Endothelial cell of umbilical vein (primary cell): ENCODE results near the gene ERFL.

Source experiments
- EZH2 ChIP-seq: IDR thresholded peaks from 2 replicates; pipeline ENCODE4 v1.6.1; 2012; ENCODE audit warnings: borderline replicate concordance, low read depth, mild to moderate bottlenecking, moderate library complexity, low read length, inconsistent platforms; ENCODE audit not compliant: severe bottlenecking
- JUN ChIP-seq: IDR thresholded peaks from 2 replicates; pipeline ENCODE4 v1.6.1; 2011; ENCODE audit warnings: borderline replicate concordance, low read depth; ENCODE audit not compliant: insufficient read length, insufficient read depth
- MAX ChIP-seq: IDR thresholded peaks from 2 replicates; pipeline ENCODE4 v1.6.1; 2011; ENCODE audit not compliant: insufficient read depth, insufficient read length
- POLR2A ChIP-seq: IDR thresholded peaks from 2 replicates; pipeline ENCODE4 v1.6.1; 2012; ENCODE audit warnings: low read depth, mild to moderate bottlenecking, control low read depth, low read length
- POLR2AphosphoS5 ChIP-seq: IDR thresholded peaks from 2 replicates; pipeline ENCODE4 v1.6.1; 2012; ENCODE audit warnings: low read depth, mild to moderate bottlenecking, control low read depth, low read length, moderate library complexity; ENCODE audit not compliant: insufficient read depth
- TF ChIP-seq, protein P1 (sequence below), 2 donors: IDR thresholded peaks; 1 replicate in 1 of 2; 2 replicates in 1 of 2; pipeline ENCODE4 v1.5.1; 2011; ENCODE audit warnings: low read length in 2 of 2, mild to moderate bottlenecking in 2 of 2, moderate library complexity in 2 of 2, control low read depth in 1 of 2, inconsistent platforms in 1 of 2, low read depth in 1 of 2; ENCODE audit not compliant: insufficient read depth in 1 of 2; ENCODE audit errors: extremely low read depth in 1 of 2

DNA sequence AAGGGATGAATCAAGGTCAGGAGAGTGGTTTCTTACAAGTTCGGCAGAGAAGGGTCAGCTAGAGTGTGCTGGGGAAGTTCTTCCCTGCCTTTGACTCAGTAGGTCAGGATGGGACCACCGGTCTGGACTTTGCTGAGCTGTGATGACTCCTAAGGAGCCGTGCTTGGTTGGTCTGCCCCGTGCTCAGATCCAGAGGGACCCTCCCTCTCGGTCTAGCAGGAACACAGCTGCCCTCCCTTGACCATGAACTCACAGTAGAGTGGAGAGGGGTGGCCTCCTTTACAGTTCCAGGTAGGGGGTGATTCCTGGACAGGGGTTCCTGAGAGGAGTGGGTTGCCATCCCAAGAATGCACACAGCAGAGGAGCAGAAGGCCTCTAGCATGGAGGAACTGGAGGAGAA is 63.9 kb downstream of the ERFL start:
- TF ChIP-seq POLR2AphosphoS5 (no peak), MAX (no peak), POLR2A (peak; percentile 23), EZH2 (no peak), JUN (no peak)
- TF ChIP-seq, protein P1, sequence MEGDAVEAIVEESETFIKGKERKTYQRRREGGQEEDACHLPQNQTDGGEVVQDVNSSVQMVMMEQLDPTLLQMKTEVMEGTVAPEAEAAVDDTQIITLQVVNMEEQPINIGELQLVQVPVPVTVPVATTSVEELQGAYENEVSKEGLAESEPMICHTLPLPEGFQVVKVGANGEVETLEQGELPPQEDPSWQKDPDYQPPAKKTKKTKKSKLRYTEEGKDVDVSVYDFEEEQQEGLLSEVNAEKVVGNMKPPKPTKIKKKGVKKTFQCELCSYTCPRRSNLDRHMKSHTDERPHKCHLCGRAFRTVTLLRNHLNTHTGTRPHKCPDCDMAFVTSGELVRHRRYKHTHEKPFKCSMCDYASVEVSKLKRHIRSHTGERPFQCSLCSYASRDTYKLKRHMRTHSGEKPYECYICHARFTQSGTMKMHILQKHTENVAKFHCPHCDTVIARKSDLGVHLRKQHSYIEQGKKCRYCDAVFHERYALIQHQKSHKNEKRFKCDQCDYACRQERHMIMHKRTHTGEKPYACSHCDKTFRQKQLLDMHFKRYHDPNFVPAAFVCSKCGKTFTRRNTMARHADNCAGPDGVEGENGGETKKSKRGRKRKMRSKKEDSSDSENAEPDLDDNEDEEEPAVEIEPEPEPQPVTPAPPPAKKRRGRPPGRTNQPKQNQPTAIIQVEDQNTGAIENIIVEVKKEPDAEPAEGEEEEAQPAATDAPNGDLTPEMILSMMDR (IDR thresholded peaks at IDR 0.05; ENCODE audit: extremely low read depth in 1 of 2, insufficient read depth in 1 of 2, low read depth in 1 of 2, low read length in 2 of 2), result no peak
